HCT116 (cell line): ENCODE data around the gene FPR2. TPM values are rescaled to one million over a fixed set of nuclear protein-coding genes. Genes with fewer than 3 reads are reported as not detected.

ENCODE experiments used
- ATAC-seq: fragments of 200-7000 bp; cut with Tn5 transposase; 2 replicates; pipeline ENCODE4 v1.9.1; 2020; ENCODE audit warnings: mild to moderate bottlenecking, moderate library complexity
- BruUV-seq: library from RNA; stranded (reverse); fragments of 400-500 nt; replicated peaks from 2 replicates; lab custom pipeline; 2021; lab: Mats Ljungman, UMichigan
- CTCF ChIA-PET: fragments of 300-600 bp; sonication (Branson Sonifier 250); formaldehyde crosslinking; loops from one replicate; lab custom pipeline; 2021; ENCODE audit warnings: antibody characterized with exemption; lab: Charles Lee
- POLR2A ChIA-PET: fragments of 300-600, 350-600 bp; sonication (Branson Sonifier 250); formaldehyde crosslinking; loops from one replicate; lab custom pipeline; 2021; ENCODE audit warnings: antibody characterized with exemption; lab: Charles Lee
- RAD21 ChIA-PET, 2 experiments: fragments of 300-600 bp; sonication (Branson Sonifier 250); formaldehyde crosslinking; loops; one replicate each; lab custom pipeline; 2023; ENCODE audit warnings: low total read pairs in 2 of 2; ENCODE audit not compliant: uncharacterized antibody in 2 of 2, unreplicated experiment in 2 of 2, low non-redundant PET in 1 of 2; lab: Charles Lee
- DNase-seq: peaks from one replicate; pipeline ENCODE4 v3.0.0-alpha.2; 2010; ENCODE audit warnings: low read depth, low spot score
- H2AFZ ChIP-seq: fragments of 200-600 bp; shearing (Covaris generic), sonication (generic); 2 replicates; pipeline ENCODE4 v1.6.1; 2017; ENCODE audit warnings: low read depth, mixed run types, mixed read lengths, antibody characterized with exemption, low read length; ENCODE audit not compliant: poor library complexity, severe bottlenecking
- H3K27ac ChIP-seq: 2 replicates; pipeline ENCODE4 v1.5.1; 2012; ENCODE audit warnings: low read depth, low read length
- H3K27me3 ChIP-seq: fragments of 200-600 bp; sonication (generic); 2 replicates; pipeline ENCODE4 v1.6.1; 2016; ENCODE audit warnings: mixed run types, low read length, mixed read lengths; ENCODE audit not compliant: insufficient read depth
- H3K36me3 ChIP-seq, 2 experiments: fragments of 200-500 bp in 1 of 2; fragments of 200-600 bp in 1 of 2; sonication (Bioruptor generic) in 1 of 2; sonication (generic) in 1 of 2; 2 replicates each; pipeline versions ENCODE4 v1.5.1 to v1.6.1; 2014 to 2016; ENCODE audit warnings: low read length in 2 of 2, inconsistent platforms in 1 of 2, mixed read lengths in 1 of 2, mixed run types in 1 of 2; ENCODE audit not compliant: insufficient read depth in 2 of 2, control insufficient read depth in 1 of 2
- H3K4me1 ChIP-seq, 2 experiments: fragments of 200-600 bp in 1 of 2; sonication (generic) in 1 of 2; 2 replicates each; pipeline versions ENCODE4 v1.5.1 to v1.6.1; 2012 to 2017; ENCODE audit warnings: low read length in 2 of 2, inconsistent platforms in 1 of 2, mild to moderate bottlenecking in 1 of 2, mixed read lengths in 1 of 2, mixed run types in 1 of 2, moderate library complexity in 1 of 2; ENCODE audit not compliant: insufficient read depth in 2 of 2, control insufficient read depth in 1 of 2
- H3K4me2 ChIP-seq: fragments of 200-600 bp; sonication (generic); 2 replicates; pipeline ENCODE4 v1.6.1; 2017; ENCODE audit warnings: mixed run types, low read length, mixed read lengths
- H3K4me3 ChIP-seq, 2 experiments: fragments of 200-600 bp in 1 of 2; sonication (generic) in 1 of 2; replicated peaks in 1 of 2; 2 replicates each; pipeline ENCODE4 v1.5.1; 2011 to 2016; ENCODE audit warnings: low read length in 2 of 2, control low read depth in 1 of 2, low read depth in 1 of 2, mild to moderate bottlenecking in 1 of 2, mixed read lengths in 1 of 2, mixed run types in 1 of 2
- H3K79me2 ChIP-seq: fragments of 200-600 bp; sonication (generic); 2 replicates; pipeline ENCODE4 v1.6.1; 2017; ENCODE audit warnings: mild to moderate bottlenecking, mixed run types, low read length, moderate library complexity, mixed read lengths; ENCODE audit not compliant: insufficient read depth
- H3K9ac ChIP-seq: fragments of 200-600 bp; sonication (generic); 2 replicates; pipeline ENCODE4 v1.6.1; 2016; ENCODE audit warnings: low read length, mixed read lengths
- H3K9me2 ChIP-seq: fragments of 200-600 bp; sonication (generic), shearing (Covaris generic); 2 replicates; pipeline ENCODE4 v1.6.1; 2017; ENCODE audit warnings: mixed run types, mild to moderate bottlenecking, moderate library complexity; ENCODE audit not compliant: insufficient read depth
- H3K9me3 ChIP-seq, 2 experiments: fragments of 200-500 bp in 1 of 2; fragments of 200-600 bp in 1 of 2; sonication (Bioruptor generic) in 1 of 2; sonication (generic) in 1 of 2; 2 replicates each; pipeline ENCODE4 v1.6.1; 2014 to 2017; ENCODE audit warnings: low read length in 2 of 2, mixed read lengths in 2 of 2, inconsistent platforms in 1 of 2, low read depth in 1 of 2, mild to moderate bottlenecking in 1 of 2, mixed run types in 1 of 2, moderate library complexity in 1 of 2; ENCODE audit not compliant: control insufficient read depth in 1 of 2, insufficient read depth in 1 of 2
- H4K20me1 ChIP-seq: fragments of 200-600 bp; sonication (generic), shearing (Covaris generic); 2 replicates; pipeline ENCODE4 v1.6.1; 2017; ENCODE audit warnings: mixed run types, mild to moderate bottlenecking, moderate library complexity; ENCODE audit not compliant: insufficient read depth
- CEBPB ChIP-seq: IDR thresholded peaks from 2 replicates; pipeline ENCODE4 v1.6.1; 2012; ENCODE audit warnings: low read depth
- EGR1 ChIP-seq: IDR thresholded peaks from 2 replicates; pipeline ENCODE4 v1.6.1; 2012; ENCODE audit warnings: low read depth
- JUND ChIP-seq: IDR thresholded peaks from 2 replicates; pipeline ENCODE4 v1.6.1; 2012
- POLR2A ChIP-seq: IDR thresholded peaks from 2 replicates; pipeline ENCODE4 v1.7.0; 2011; ENCODE audit warnings: borderline replicate concordance; ENCODE audit not compliant: insufficient read depth, insufficient read length; ENCODE audit errors: extremely low read depth
- RAD21 ChIP-seq: IDR thresholded peaks from 2 replicates; pipeline ENCODE4 v1.6.1; 2012; ENCODE audit warnings: low read depth, mild to moderate bottlenecking
- SIN3A ChIP-seq: IDR thresholded peaks from 2 replicates; pipeline ENCODE4 v1.6.1; 2012; ENCODE audit warnings: low read depth
- SRF ChIP-seq: IDR thresholded peaks from 2 replicates; pipeline ENCODE4 v1.6.1; 2012; ENCODE audit warnings: low read depth
- YY1 ChIP-seq: IDR thresholded peaks from 2 replicates; pipeline ENCODE4 v1.6.1; 2011; ENCODE audit warnings: low read length, low read depth, moderate library complexity, mild to moderate bottlenecking; ENCODE audit not compliant: insufficient replicate concordance; ENCODE audit errors: extremely low read depth
- ZNF274 ChIP-seq: fragments of 200-500 bp; sonication (Bioruptor generic); IDR thresholded peaks from 2 replicates; pipeline ENCODE4 v1.6.1; 2014; ENCODE audit warnings: mild to moderate bottlenecking, low read depth, low read length, inconsistent platforms
- intact Hi-C: fragments of 100-400 bp; cut with micrococcal nuclease; formaldehyde crosslinking; loops from 2 replicates; pipeline ENCODE4 v1.10.0; 2022
- total RNA-seq: library from RNA; stranded (reverse); gene quantifications from one replicate; pipeline ENCODE4 v1.2.1, GENCODE V29; 2021; ENCODE audit not compliant: unreplicated experiment
- TF ChIP-seq, protein P1 (sequence below): IDR thresholded peaks from 2 replicates; pipeline ENCODE4 v1.6.1; 2012
- TF ChIP-seq, protein P2 (sequence below), 3 experiments: fragments of 200-600 bp in 1 of 3; sonication (generic) in 1 of 3; IDR thresholded peaks in 2 of 3; conservative IDR thresholded peaks in 1 of 3; 2 replicates each; pipeline ENCODE4 v1.5.1; 2012 to 2017; ENCODE audit warnings: low read depth in 2 of 3, low read length in 2 of 3, antibody characterized with exemption in 1 of 3, borderline replicate concordance in 1 of 3, control low read depth in 1 of 3, mild to moderate bottlenecking in 1 of 3, mixed read lengths in 1 of 3, mixed run types in 1 of 3, moderate library complexity in 1 of 3; ENCODE audit not compliant: insufficient read depth in 1 of 3

FPR2 gene
- total RNA-seq, 1 experiment from 2014 or later = not detected

DNA sequence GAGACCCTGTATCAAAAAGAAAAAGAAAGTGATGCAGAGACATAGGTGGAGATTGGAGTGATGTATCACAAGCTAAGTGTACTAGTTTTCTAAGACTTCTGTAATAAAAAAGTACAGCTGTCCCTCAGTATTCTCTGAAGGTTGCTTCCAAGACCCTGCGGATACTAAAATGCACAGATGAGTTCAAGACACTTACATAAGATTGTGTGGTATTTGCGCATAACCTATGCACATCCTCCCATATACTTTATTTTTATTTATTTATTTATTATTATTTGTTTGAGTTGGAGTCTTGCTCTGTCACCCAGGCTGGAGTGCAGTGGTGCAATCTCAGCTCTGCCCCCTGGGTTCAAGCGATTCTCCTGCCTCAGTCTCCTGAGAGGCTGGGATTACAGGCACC is 23.6 kb upstream of the FPR2 start:
- Histone ChIP-seq H3K4me3 (no peak overlapping the region), H3K9me3 (no peaks in the 10 kb centered on the region), H2AFZ (no peak overlapping the region), H3K4me1 (no peaks in the 10 kb centered on the region), H3K36me3 (no peaks in the 10 kb centered on the region), H3K9ac (no peak overlapping the region), H3K4me2 (no peak overlapping the region), H3K27ac (no peak overlapping the region), H3K9me2 (no peaks in the 10 kb centered on the region), H3K79me2 (no peaks in the 10 kb centered on the region), H4K20me1 (no peaks in the 10 kb centered on the region), H3K27me3 (no peaks in the 10 kb centered on the region)
- CTCF ChIA-PET = no interaction called here
- TF ChIP-seq CEBPB = no peak
- TF ChIP-seq SIN3A = no peak
- TF ChIP-seq, protein P1, sequence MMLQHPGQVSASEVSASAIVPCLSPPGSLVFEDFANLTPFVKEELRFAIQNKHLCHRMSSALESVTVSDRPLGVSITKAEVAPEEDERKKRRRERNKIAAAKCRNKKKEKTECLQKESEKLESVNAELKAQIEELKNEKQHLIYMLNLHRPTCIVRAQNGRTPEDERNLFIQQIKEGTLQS = no peak
- TF ChIP-seq RAD21 = no peak
- TF ChIP-seq, protein P2, sequence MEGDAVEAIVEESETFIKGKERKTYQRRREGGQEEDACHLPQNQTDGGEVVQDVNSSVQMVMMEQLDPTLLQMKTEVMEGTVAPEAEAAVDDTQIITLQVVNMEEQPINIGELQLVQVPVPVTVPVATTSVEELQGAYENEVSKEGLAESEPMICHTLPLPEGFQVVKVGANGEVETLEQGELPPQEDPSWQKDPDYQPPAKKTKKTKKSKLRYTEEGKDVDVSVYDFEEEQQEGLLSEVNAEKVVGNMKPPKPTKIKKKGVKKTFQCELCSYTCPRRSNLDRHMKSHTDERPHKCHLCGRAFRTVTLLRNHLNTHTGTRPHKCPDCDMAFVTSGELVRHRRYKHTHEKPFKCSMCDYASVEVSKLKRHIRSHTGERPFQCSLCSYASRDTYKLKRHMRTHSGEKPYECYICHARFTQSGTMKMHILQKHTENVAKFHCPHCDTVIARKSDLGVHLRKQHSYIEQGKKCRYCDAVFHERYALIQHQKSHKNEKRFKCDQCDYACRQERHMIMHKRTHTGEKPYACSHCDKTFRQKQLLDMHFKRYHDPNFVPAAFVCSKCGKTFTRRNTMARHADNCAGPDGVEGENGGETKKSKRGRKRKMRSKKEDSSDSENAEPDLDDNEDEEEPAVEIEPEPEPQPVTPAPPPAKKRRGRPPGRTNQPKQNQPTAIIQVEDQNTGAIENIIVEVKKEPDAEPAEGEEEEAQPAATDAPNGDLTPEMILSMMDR (IDR thresholded peaks at IDR 0.05 in 2 of 3, conservative IDR thresholded peaks at IDR 0.05 in 1 of 3; ENCODE audit: borderline replicate concordance in 1 of 3, insufficient read depth in 1 of 3, low read depth in 2 of 3, low read length in 2 of 3) = no peak
- no peak for TF ChIP-seq JUND
- TF ChIP-seq POLR2A = no peak
- no peak for TF ChIP-seq ZNF274
- no peak for TF ChIP-seq YY1
- TF ChIP-seq SRF = no peak
- no peak for TF ChIP-seq EGR1
- no peak for DNase-seq
- no peak for ATAC-seq
- intact Hi-C loops = no loop called here
- RAD21 ChIA-PET = no interaction called here
- no TSS peak for BruUV-seq
- POLR2A ChIA-PET = no interaction called here
